ENCODE data around the gene TMEM266. TPM values are rescaled to one million over a fixed set of nuclear protein-coding genes. Genes with fewer than 3 reads are reported as not detected.

The TMEM266 gene
- total and polyA plus RNA-seq, 2 experiments from 2014 or later: 0.42 to 5.0 TPM

DNA sequence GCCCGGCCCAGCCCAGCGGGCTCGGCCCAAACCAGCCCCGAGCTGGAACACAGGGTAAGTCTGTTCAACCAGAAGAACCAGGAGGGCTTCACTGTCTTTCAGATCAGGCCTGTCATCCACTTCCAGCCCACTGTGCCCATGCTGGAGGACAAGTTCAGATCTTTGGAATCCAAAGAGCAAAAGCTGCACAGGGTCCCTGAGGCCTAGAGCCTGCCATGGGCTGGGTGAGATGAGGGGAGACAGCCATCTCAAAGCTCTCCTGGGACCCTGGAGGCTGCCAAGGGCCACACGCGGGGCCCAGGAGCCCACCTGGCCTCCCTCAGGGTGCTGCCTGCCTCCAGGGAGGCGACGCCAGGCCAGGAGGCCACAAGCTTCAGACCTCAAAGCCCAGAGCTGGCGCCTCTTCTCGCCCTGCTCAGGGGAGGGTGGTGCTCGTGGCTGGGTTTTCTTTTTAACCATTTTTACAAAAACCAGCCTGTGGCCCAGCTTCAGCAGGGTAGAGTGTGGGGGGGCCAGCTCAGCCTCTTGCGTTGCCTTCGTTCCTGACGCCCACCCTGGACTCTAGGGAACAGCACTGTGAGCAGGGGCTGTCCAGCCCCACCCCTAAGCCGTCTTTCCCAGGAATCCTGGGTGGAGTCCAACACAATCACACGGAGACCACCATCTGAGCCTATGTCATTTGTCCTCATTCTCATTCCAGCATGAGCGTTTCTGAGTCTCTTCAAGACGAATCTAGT, 144.5 kb downstream of the TMEM266 start:
- no peaks in the 10 kb centered on the region for H3K27me3 ChIP-seq (ENCODE audit: insufficient read depth)
- TF ChIP-seq JUNB (IDR thresholded peaks at IDR 0.05; ENCODE audit: unreplicated experiment) (no peak), ZNF114 (CRISPR knock-in tag; IDR thresholded peaks at IDR 0.05) (no peak), STAT1 (IDR thresholded peaks at IDR 0.05; ENCODE audit: unreplicated experiment) (no peak), ZNF331 (CRISPR knock-in tag; IDR thresholded peaks at IDR 0.05; ENCODE audit: low read depth) (no peak), EZH2 (IDR thresholded peaks at IDR 0.05; ENCODE audit: low read depth, unreplicated experiment) (no peak), POLR2AphosphoS5 (IDR thresholded peaks at IDR 0.05; ENCODE audit: low read depth) (no peak), NANOG (IDR thresholded peaks at IDR 0.05; ENCODE audit: borderline replicate concordance) (no peak), CREB1 (CRISPR knock-in tag; IDR thresholded peaks at IDR 0.05; ENCODE audit: low read depth) (no peak), EZH2phosphoT487 (IDR thresholded peaks at IDR 0.05; ENCODE audit: unreplicated experiment) (no peak)
- TF ChIP-seq, protein P1, sequence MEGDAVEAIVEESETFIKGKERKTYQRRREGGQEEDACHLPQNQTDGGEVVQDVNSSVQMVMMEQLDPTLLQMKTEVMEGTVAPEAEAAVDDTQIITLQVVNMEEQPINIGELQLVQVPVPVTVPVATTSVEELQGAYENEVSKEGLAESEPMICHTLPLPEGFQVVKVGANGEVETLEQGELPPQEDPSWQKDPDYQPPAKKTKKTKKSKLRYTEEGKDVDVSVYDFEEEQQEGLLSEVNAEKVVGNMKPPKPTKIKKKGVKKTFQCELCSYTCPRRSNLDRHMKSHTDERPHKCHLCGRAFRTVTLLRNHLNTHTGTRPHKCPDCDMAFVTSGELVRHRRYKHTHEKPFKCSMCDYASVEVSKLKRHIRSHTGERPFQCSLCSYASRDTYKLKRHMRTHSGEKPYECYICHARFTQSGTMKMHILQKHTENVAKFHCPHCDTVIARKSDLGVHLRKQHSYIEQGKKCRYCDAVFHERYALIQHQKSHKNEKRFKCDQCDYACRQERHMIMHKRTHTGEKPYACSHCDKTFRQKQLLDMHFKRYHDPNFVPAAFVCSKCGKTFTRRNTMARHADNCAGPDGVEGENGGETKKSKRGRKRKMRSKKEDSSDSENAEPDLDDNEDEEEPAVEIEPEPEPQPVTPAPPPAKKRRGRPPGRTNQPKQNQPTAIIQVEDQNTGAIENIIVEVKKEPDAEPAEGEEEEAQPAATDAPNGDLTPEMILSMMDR (conservative IDR thresholded peaks at IDR 0.05; ENCODE audit: low read depth in 2 of 2): no peak
- TF ChIP-seq, protein P2, sequence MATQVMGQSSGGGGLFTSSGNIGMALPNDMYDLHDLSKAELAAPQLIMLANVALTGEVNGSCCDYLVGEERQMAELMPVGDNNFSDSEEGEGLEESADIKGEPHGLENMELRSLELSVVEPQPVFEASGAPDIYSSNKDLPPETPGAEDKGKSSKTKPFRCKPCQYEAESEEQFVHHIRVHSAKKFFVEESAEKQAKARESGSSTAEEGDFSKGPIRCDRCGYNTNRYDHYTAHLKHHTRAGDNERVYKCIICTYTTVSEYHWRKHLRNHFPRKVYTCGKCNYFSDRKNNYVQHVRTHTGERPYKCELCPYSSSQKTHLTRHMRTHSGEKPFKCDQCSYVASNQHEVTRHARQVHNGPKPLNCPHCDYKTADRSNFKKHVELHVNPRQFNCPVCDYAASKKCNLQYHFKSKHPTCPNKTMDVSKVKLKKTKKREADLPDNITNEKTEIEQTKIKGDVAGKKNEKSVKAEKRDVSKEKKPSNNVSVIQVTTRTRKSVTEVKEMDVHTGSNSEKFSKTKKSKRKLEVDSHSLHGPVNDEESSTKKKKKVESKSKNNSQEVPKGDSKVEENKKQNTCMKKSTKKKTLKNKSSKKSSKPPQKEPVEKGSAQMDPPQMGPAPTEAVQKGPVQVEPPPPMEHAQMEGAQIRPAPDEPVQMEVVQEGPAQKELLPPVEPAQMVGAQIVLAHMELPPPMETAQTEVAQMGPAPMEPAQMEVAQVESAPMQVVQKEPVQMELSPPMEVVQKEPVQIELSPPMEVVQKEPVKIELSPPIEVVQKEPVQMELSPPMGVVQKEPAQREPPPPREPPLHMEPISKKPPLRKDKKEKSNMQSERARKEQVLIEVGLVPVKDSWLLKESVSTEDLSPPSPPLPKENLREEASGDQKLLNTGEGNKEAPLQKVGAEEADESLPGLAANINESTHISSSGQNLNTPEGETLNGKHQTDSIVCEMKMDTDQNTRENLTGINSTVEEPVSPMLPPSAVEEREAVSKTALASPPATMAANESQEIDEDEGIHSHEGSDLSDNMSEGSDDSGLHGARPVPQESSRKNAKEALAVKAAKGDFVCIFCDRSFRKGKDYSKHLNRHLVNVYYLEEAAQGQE (IDR thresholded peaks at IDR 0.05; ENCODE audit: unreplicated experiment): no peak
- TF ChIP-seq, protein P3, sequence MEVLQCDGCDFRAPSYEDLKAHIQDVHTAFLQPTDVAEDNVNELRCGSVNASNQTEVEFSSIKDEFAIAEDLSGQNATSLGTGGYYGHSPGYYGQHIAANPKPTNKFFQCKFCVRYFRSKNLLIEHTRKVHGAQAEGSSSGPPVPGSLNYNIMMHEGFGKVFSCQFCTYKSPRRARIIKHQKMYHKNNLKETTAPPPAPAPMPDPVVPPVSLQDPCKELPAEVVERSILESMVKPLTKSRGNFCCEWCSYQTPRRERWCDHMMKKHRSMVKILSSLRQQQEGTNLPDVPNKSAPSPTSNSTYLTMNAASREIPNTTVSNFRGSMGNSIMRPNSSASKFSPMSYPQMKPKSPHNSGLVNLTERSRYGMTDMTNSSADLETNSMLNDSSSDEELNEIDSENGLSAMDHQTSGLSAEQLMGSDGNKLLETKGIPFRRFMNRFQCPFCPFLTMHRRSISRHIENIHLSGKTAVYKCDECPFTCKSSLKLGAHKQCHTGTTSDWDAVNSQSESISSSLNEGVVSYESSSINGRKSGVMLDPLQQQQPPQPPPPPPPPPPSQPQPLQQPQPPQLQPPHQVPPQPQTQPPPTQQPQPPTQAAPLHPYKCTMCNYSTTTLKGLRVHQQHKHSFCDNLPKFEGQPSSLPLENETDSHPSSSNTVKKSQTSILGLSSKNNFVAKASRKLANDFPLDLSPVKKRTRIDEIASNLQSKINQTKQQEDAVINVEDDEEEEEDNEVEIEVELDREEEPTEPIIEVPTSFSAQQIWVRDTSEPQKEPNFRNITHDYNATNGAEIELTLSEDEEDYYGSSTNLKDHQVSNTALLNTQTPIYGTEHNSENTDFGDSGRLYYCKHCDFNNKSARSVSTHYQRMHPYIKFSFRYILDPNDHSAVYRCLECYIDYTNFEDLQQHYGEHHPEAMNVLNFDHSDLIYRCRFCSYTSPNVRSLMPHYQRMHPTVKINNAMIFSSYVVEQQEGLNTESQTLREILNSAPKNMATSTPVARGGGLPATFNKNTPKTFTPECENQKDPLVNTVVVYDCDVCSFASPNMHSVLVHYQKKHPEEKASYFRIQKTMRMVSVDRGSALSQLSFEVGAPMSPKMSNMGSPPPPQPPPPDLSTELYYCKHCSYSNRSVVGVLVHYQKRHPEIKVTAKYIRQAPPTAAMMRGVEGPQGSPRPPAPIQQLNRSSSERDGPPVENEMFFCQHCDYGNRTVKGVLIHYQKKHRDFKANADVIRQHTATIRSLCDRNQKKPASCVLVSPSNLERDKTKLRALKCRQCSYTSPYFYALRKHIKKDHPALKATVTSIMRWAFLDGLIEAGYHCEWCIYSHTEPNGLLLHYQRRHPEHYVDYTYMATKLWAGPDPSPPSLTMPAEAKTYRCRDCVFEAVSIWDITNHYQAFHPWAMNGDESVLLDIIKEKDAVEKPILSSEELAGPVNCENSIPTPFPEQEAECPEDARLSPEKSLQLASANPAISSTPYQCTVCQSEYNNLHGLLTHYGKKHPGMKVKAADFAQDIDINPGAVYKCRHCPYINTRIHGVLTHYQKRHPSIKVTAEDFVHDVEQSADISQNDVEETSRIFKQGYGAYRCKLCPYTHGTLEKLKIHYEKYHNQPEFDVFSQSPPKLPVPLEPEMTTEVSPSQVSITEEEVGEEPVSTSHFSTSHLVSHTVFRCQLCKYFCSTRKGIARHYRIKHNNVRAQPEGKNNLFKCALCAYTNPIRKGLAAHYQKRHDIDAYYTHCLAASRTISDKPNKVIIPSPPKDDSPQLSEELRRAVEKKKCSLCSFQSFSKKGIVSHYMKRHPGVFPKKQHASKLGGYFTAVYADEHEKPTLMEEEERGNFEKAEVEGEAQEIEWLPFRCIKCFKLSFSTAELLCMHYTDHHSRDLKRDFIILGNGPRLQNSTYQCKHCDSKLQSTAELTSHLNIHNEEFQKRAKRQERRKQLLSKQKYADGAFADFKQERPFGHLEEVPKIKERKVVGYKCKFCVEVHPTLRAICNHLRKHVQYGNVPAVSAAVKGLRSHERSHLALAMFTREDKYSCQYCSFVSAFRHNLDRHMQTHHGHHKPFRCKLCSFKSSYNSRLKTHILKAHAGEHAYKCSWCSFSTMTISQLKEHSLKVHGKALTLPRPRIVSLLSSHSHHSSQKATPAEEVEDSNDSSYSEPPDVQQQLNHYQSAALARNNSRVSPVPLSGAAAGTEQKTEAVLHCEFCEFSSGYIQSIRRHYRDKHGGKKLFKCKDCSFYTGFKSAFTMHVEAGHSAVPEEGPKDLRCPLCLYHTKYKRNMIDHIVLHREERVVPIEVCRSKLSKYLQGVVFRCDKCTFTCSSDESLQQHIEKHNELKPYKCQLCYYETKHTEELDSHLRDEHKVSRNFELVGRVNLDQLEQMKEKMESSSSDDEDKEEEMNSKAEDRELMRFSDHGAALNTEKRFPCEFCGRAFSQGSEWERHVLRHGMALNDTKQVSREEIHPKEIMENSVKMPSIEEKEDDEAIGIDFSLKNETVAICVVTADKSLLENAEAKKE (CRISPR knock-in tag; IDR thresholded peaks at IDR 0.05): no peak
- TF ChIP-seq, protein P4, sequence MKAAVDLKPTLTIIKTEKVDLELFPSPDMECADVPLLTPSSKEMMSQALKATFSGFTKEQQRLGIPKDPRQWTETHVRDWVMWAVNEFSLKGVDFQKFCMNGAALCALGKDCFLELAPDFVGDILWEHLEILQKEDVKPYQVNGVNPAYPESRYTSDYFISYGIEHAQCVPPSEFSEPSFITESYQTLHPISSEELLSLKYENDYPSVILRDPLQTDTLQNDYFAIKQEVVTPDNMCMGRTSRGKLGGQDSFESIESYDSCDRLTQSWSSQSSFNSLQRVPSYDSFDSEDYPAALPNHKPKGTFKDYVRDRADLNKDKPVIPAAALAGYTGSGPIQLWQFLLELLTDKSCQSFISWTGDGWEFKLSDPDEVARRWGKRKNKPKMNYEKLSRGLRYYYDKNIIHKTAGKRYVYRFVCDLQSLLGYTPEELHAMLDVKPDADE (IDR thresholded peaks at IDR 0.05): no peak
- no peaks in the 10 kb centered on the region for H3K4me1 ChIP-seq (ENCODE audit: insufficient read depth)
- H3F3A ChIP-seq (replicated peaks; ENCODE audit: low read depth): no peaks in the 10 kb centered on the region
- DNase-seq (ENCODE audit: low spot score) (no peak), ATAC-seq (no peak)
- no peak overlapping the region for H3K4me3 ChIP-seq
- Mint-ChIP-seq H3K4me3 (no peak overlapping the region), H3K4me1 (peaks cover 10% of the 10 kb centered on the region), H3K9me3 (no peaks in the 10 kb centered on the region), H3K27me3 (ENCODE audit: insufficient read depth, low read depth, poor library complexity) (peaks cover 8% of the 10 kb centered on the region), H3K36me3 (ENCODE audit: low read depth) (no peaks in the 10 kb centered on the region), H3K27ac (no peak overlapping the region)
- H2AFZ ChIP-seq: no peak overlapping the region
- no peaks in the 10 kb centered on the region for H4K20me1 ChIP-seq (replicated peaks; ENCODE audit: insufficient read depth)
- H3K9me2 ChIP-seq (ENCODE audit: insufficient read depth): 0 out of 2 replicates have a peak, but pooled peaks cover 4% of the 10 kb centered on the region
- no peak overlapping the region for H3K4me2 ChIP-seq
- no peaks in the 10 kb centered on the region for H3K36me3 ChIP-seq (ENCODE audit: insufficient read depth)
- no peak overlapping the region for H3K27ac ChIP-seq (ENCODE audit: low read depth)
- H3K79me2 ChIP-seq (replicated peaks; ENCODE audit: insufficient read depth): no peaks in the 10 kb centered on the region

Data from GM23338 (cell line).